MCF 10A (cell line): ENCODE data around the gene GPR26. TPM values are rescaled to one million over a fixed set of nuclear protein-coding genes. Genes with fewer than 3 reads are reported as not detected.

Experiments used
- BruUV-seq: library from RNA; stranded (reverse); fragments of 400-500 nt; replicated peaks from 2 replicates; lab custom pipeline; 2021; lab: Mats Ljungman, UMichigan
- CTCF ChIA-PET: fragments of 300-600 bp; sonication (Branson Sonifier 250); formaldehyde crosslinking; extraction: SDS; loops from one replicate; lab custom pipeline; 2021; ENCODE audit warnings: antibody characterized with exemption, inconsistent platforms; lab: Yijun Ruan, JAX
- POLR2A ChIA-PET: fragments of 300-600, 350-650 bp; sonication (Branson Sonifier 250); formaldehyde crosslinking; extraction: SDS; loops from one replicate; lab custom pipeline; 2020; ENCODE audit warnings: antibody characterized with exemption, inconsistent platforms; lab: Yijun Ruan, JAX
- DNase-seq: peaks from one replicate; pipeline ENCODE4 v3.0.0-alpha.2; 2018; ENCODE audit not compliant: unreplicated experiment
- H3K27ac Mint-ChIP-seq: one replicate; pipeline ENCODE4 v1.8.0; 2022; ENCODE audit warnings: mild to moderate bottlenecking, low read depth, mixed read lengths; ENCODE audit not compliant: unreplicated experiment
- H3K27me3 Mint-ChIP-seq: one replicate; pipeline ENCODE4 v1.8.0; 2022; ENCODE audit warnings: mixed read lengths; ENCODE audit not compliant: insufficient read depth, unreplicated experiment
- H3K36me3 Mint-ChIP-seq: one replicate; pipeline ENCODE4 v1.8.0; 2022; ENCODE audit warnings: mild to moderate bottlenecking, moderate library complexity, mixed read lengths; ENCODE audit not compliant: insufficient read depth, unreplicated experiment
- H3K4me1 Mint-ChIP-seq: one replicate; pipeline ENCODE4 v1.8.0; 2022; ENCODE audit warnings: mixed read lengths; ENCODE audit not compliant: insufficient read depth, unreplicated experiment
- H3K4me3 Mint-ChIP-seq: one replicate; pipeline ENCODE4 v1.8.0; 2022; ENCODE audit warnings: mild to moderate bottlenecking, moderate library complexity, mixed read lengths; ENCODE audit not compliant: unreplicated experiment
- H3K9me3 Mint-ChIP-seq: one replicate; pipeline ENCODE4 v1.8.0; 2022; ENCODE audit warnings: mixed read lengths; ENCODE audit not compliant: unreplicated experiment
- intact Hi-C: fragments of 100-400 bp; cut with micrococcal nuclease; formaldehyde crosslinking; loops from 2 replicates; pipeline ENCODE4 v1.14.1; 2022
- total RNA-seq: library from RNA; stranded (reverse); gene quantifications from 2 replicates; pipeline ENCODE4 v1.2.3, GENCODE V29; 2022
- TF ChIP-seq, protein P1 (sequence below): fragments of 200-600 bp; IDR thresholded peaks from one replicate; pipeline ENCODE4 v1.8.0; 2022; ENCODE audit warnings: antibody characterized with exemption, mild to moderate bottlenecking; ENCODE audit not compliant: unreplicated experiment

GPR26 gene
- total RNA-seq, 1 experiment from 2014 or later, result not detected

DNA sequence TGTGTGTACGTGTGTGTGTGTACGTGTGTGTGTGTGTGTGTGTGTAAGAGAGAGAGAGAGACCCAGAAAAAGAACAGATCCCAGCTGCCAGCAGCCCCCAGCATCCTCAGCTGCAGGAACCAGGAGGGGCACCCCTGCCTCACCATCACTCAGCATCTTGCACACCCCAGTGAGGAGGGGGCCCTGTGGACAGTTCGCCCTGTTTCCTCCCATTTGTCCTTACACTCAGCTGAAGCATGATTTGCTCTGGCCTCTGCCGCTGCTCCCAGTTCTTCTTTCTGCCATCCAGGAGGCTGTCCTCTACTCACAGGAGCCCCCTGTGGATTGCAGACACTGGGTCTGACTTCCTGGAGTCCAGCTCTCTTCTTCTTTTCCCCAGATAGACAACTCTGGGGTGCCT lies 9.7 kb downstream of the GPR26 start:
- Mint-ChIP-seq H3K27ac (no peak overlapping the region), H3K9me3 (no peaks in the 10 kb centered on the region), H3K4me1 (no peaks in the 10 kb centered on the region), H3K27me3 (peaks cover 67% of the 10 kb centered on the region), H3K36me3 (no peaks in the 10 kb centered on the region), H3K4me3 (no peak overlapping the region)
- intact Hi-C loops, result no loop called here
- no peak for DNase-seq
- CTCF ChIA-PET, result no interaction called here
- TF ChIP-seq, protein P1, sequence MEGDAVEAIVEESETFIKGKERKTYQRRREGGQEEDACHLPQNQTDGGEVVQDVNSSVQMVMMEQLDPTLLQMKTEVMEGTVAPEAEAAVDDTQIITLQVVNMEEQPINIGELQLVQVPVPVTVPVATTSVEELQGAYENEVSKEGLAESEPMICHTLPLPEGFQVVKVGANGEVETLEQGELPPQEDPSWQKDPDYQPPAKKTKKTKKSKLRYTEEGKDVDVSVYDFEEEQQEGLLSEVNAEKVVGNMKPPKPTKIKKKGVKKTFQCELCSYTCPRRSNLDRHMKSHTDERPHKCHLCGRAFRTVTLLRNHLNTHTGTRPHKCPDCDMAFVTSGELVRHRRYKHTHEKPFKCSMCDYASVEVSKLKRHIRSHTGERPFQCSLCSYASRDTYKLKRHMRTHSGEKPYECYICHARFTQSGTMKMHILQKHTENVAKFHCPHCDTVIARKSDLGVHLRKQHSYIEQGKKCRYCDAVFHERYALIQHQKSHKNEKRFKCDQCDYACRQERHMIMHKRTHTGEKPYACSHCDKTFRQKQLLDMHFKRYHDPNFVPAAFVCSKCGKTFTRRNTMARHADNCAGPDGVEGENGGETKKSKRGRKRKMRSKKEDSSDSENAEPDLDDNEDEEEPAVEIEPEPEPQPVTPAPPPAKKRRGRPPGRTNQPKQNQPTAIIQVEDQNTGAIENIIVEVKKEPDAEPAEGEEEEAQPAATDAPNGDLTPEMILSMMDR, result no peak
- POLR2A ChIA-PET, result no interaction called here
- BruUV-seq, result no TSS peak

DNA sequence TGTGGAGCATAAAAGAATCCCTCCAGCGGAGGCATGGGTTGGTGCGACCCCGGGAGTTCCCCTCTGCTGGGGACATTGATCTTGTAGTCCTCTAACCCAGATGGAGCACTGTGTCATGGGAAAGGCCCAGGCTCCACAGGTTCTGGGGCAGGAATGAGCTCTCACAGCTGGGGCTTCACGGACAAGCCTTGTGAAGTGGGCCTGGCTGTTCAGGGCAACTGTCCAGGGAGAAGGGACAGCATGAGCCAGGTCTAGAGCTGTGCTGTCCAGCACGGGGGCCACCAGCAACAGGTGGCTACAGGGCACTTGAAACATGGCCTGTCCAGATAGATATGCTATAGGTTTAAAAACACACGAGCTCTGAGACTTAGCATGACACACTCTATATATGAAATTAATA lies 11.4 kb downstream of the GPR26 start:
- no peak for DNase-seq
- Mint-ChIP-seq H3K27ac (no peak overlapping the region), H3K36me3 (no peaks in the 10 kb centered on the region), H3K9me3 (no peaks in the 10 kb centered on the region), H3K4me1 (no peaks in the 10 kb centered on the region), H3K4me3 (no peak overlapping the region), H3K27me3 (peaks cover 61% of the 10 kb centered on the region)
- TF ChIP-seq, protein P1, result no peak
- intact Hi-C loops, result no loop called here
- CTCF ChIA-PET, result no interaction called here
- POLR2A ChIA-PET, result no interaction called here
- no TSS peak for BruUV-seq

DNA sequence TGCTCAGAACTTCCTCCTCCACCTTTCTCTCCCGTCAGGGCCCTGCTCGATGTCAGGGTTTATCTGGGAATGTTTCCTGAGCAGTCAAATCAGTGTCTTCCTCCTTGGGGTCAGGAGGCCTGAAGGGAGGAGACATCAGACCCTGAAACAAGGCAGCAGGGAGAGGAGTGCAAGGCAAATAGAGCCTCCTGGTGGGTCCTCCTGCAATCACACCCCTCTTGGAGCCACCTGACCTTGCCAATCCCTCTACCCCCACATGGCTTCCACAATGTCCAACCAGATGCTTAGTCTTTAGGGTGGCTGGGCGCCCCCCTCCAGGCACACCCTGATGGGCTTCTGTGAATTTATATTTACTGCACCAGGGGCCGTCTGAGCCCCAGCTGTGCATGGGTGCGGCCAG lies 12.2 kb downstream of the GPR26 start:
- peaks cover 66% of the 10 kb centered on the region for H3K27me3 Mint-ChIP-seq
- intact Hi-C loops, result no loop called here
- H3K4me3 Mint-ChIP-seq, result no peak overlapping the region
- CTCF ChIA-PET, result interaction anchor here (1.0 kb wide), 1 partner anchor 11 kb away, joined by 3 read pairs; no protein-coding TSS in a partner anchor
- TF ChIP-seq, protein P1, result no peak
- no peak overlapping the region for H3K27ac Mint-ChIP-seq
- no TSS peak for BruUV-seq
- no peak for DNase-seq
- POLR2A ChIA-PET, result interaction anchor here (0.6 kb wide), 1 partner anchor 16 kb away, joined by 3 read pairs; no protein-coding TSS in a partner anchor
- H3K36me3 Mint-ChIP-seq, result no peaks in the 10 kb centered on the region
- no peaks in the 10 kb centered on the region for H3K4me1 Mint-ChIP-seq
- no peaks in the 10 kb centered on the region for H3K9me3 Mint-ChIP-seq

DNA sequence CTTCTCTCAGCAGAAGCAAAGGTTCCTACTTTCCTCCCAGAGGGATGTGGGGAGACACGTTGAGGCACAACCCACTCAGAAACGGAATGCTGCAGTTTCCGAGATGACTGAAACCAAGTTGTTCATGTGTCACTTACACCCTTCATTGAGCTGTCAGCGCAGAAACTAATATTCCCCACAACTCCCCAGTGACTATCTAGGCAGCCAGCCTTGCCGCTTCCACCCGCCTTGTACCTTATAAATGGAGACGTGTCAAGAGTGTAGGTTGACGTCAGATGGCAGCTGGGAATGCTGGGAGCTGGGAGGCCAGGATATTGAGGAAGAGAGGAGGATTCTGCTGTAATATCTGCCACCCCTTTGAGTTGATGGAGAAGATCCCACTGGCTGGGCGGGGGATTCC lies 15.1 kb downstream of the GPR26 start:
- POLR2A ChIA-PET, result no interaction called here
- no TSS peak for BruUV-seq
- no peaks in the 10 kb centered on the region for H3K4me1 Mint-ChIP-seq
- no peaks in the 10 kb centered on the region for H3K9me3 Mint-ChIP-seq
- DNase-seq, result no peak
- intact Hi-C loops, result no loop called here
- CTCF ChIA-PET, result interaction anchor here (0.6 kb wide), 1 partner anchor 127 kb away, joined by 3 read pairs; no protein-coding TSS in a partner anchor
- H3K4me3 Mint-ChIP-seq, result no peak overlapping the region
- no peaks in the 10 kb centered on the region for H3K36me3 Mint-ChIP-seq
- H3K27me3 Mint-ChIP-seq, result peaks cover 74% of the 10 kb centered on the region
- TF ChIP-seq, protein P1, result no peak
- H3K27ac Mint-ChIP-seq, result no peak overlapping the region
